HepG2 (cell line): ENCODE measurements around the gene CDC26. TPM values are rescaled to one million over a fixed set of nuclear protein-coding genes. Genes with fewer than 3 reads are reported as not detected.
A peak's percentile ranks its signal among the peaks of the same experiment; 100 is the strongest.

Source experiments
- FOSL2 ChIP-seq: sonication (generic); formaldehyde crosslinking; IDR thresholded peaks from 2 replicates; pipeline ENCODE4 v1.4.0; 2020; ENCODE audit warnings: missing genetic modification reagents
- HNF4G ChIP-seq, 2 experiments: sonication (generic) in 1 of 2; formaldehyde crosslinking in 1 of 2; IDR thresholded peaks; 2 replicates each; pipeline versions ENCODE4 v1.4.0 to v1.6.1; 2011 to 2020; ENCODE audit warnings: borderline replicate concordance in 2 of 2, low read depth in 2 of 2, mild to moderate bottlenecking in 2 of 2, low read length in 1 of 2, missing genetic modification reagents in 1 of 2, moderate library complexity in 1 of 2
- KDM3A ChIP-seq: IDR thresholded peaks from 2 replicates; pipeline ENCODE4 v1.6.1; 2018; ENCODE audit warnings: low read depth, missing compliant biosample characterization
- MAFG ChIP-seq: sonication (generic); formaldehyde crosslinking; IDR thresholded peaks from 2 replicates; pipeline ENCODE4 v1.5.1; 2020; ENCODE audit warnings: mild to moderate bottlenecking, missing genetic modification reagents
- MAZ ChIP-seq, 2 experiments: sonication (generic) in 1 of 2; formaldehyde crosslinking in 1 of 2; IDR thresholded peaks; 2 replicates each; pipeline versions ENCODE4 v1.5.0 to v1.6.1; 2012 to 2020; ENCODE audit warnings: low read depth in 2 of 2, mild to moderate bottlenecking in 2 of 2, borderline replicate concordance in 1 of 2, improper control_type of control experiment in 1 of 2, low read length in 1 of 2, missing genetic modification reagents in 1 of 2, moderate library complexity in 1 of 2
- NCOR1 ChIP-seq: fragments of 200-600 bp; sonication (generic); IDR thresholded peaks from 2 replicates; pipeline ENCODE4 v1.7.0; 2017; ENCODE audit warnings: antibody characterized with exemption, low read length, borderline replicate concordance
- RAD51 ChIP-seq: fragments of 450-650 bp; IDR thresholded peaks from 2 replicates; pipeline ENCODE4 v1.6.1; 2016; ENCODE audit warnings: borderline replicate concordance
- TBP ChIP-seq: sonication (generic); formaldehyde crosslinking; IDR thresholded peaks from 2 replicates; pipeline ENCODE4 v1.5.0; 2020; ENCODE audit warnings: missing genetic modification reagents
- TBX2 ChIP-seq: sonication (generic); formaldehyde crosslinking; IDR thresholded peaks from 2 replicates; pipeline ENCODE4 v1.5.0; 2020; ENCODE audit warnings: missing genetic modification reagents, mild to moderate bottlenecking, borderline replicate concordance
- ZKSCAN1 ChIP-seq: fragments of 150-350 bp; IDR thresholded peaks from 2 replicates; pipeline ENCODE4 v1.6.1; 2014; ENCODE audit warnings: low read length
- ZNF101 ChIP-seq: sonication (generic); formaldehyde crosslinking; IDR thresholded peaks from 2 replicates; pipeline ENCODE4 v1.4.0; 2020; ENCODE audit warnings: mild to moderate bottlenecking, low read depth, missing genetic modification reagents, borderline replicate concordance
- ZNF367 ChIP-seq: sonication (generic); formaldehyde crosslinking; IDR thresholded peaks from 2 replicates; pipeline ENCODE4 v1.4.0; 2020; ENCODE audit warnings: missing genetic modification reagents, borderline replicate concordance
- ZNF383 ChIP-seq: sonication (generic); formaldehyde crosslinking; IDR thresholded peaks from 2 replicates; pipeline ENCODE4 v1.4.0; 2020; ENCODE audit warnings: missing genetic modification reagents, mild to moderate bottlenecking, borderline replicate concordance
- ZNF562 ChIP-seq: sonication (generic); formaldehyde crosslinking; IDR thresholded peaks from 2 replicates; pipeline ENCODE4 v1.8.0; 2022; ENCODE audit warnings: missing genetic modification reagents, borderline replicate concordance
- polyA plus RNA-seq, 8 experiments: library from polyadenylated mRNA; depleted of rRNA in 3 of 8; stranded (reverse) in 7 of 8; unstranded in 1 of 8; fragments of >200 nt; fragmentation: Illumina TruSeq in 4 of 8; extraction: Trizol in 4 of 8; gene quantifications; 2 replicates each; pipeline versions ENCODE4 v1.2.1 to v1.2.3, GENCODE V29; 2011 to 2016; ENCODE audit warnings: low read depth in 4 of 8, missing spikeins in 1 of 8, mixed read lengths in 1 of 8; ENCODE audit not compliant: insufficient read depth in 1 of 8
- total RNA-seq, 5 experiments: library from RNA; depleted of rRNA; stranded (reverse); fragments of >200 nt; fragmentation: Illumina TruSeq; extraction: Trizol; gene quantifications; 2 replicates each; pipeline ENCODE4 v1.2.3, GENCODE V29; 2016; ENCODE audit warnings: low read depth in 1 of 5
- TF ChIP-seq, protein P1 (sequence below): sonication (generic); formaldehyde crosslinking; IDR thresholded peaks from 2 replicates; pipeline ENCODE4 v1.4.0; 2020; ENCODE audit warnings: missing genetic modification reagents, borderline replicate concordance
- TF ChIP-seq, protein P2 (sequence below): sonication (generic); formaldehyde crosslinking; IDR thresholded peaks from 2 replicates; pipeline ENCODE4 v1.5.1; 2020; ENCODE audit warnings: mild to moderate bottlenecking, missing genetic modification reagents, moderate library complexity
- TF ChIP-seq, protein P3 (sequence below): sonication (generic); formaldehyde crosslinking; IDR thresholded peaks from 2 replicates; pipeline ENCODE4 v1.4.0; 2020; ENCODE audit warnings: missing genetic modification reagents, borderline replicate concordance

CDC26 gene
- total and polyA plus RNA-seq, 2 of the 13 experiments (the other 11 are each of a cell fraction or from before 2014, with no cell fraction given) = 26.6 to 57.9 TPM

DNA sequence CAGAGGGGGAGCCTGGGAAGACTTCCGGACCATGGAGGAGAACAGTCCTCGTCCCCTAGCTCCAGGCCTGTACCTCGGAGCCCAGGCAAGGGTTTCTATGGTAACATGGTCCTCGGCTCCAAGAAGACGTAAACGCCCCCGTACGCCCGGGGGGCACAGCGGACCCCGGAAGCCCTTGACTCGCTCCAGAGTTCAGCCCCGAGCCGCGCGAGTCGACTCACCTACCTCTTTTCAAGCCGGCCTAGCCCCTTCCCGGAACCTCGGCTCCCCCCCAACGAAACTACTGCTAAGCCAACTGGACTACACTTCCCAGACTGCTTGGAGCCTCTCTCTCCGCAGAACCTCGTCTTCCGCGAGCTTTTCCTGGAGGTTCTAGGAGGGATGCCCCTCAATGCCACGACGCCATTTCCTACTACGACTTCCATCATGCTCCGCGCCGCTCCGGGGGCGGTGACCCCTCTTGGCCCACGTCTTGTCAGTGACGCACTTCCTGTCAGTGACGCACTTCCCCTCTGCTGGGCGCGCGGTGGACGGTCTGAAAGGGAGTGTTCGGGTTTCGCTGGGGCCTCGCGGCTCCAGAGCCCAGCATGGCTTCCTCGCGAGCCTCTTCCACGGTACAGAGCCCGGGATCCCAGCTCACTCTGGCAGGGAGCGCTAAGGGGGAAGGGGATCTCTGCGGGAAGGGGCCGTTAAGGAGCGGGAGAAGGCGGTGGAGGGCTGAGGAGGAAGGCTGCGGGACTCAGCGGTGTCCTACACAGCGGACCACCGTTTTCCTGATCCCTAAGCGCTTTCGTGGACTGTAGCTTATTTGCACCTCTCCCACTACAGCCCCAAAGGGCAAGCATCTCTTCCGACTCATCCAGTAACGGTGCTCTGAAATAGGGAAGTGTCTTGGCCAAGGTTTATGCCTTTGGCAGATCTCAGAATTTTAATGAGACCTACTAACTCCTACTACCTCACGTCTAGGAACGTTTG, at the start of gene CDC26, which contains the start of gene PRPF4 (continued):
- TF ChIP-seq ZNF383 (CRISPR knock-in tag) (0 out of 2 replicates have a peak, but pooled peaks have one; percentile 42), ZNF562 (CRISPR knock-in tag) (no peak), ZNF367 (CRISPR knock-in tag) (no peak), KDM3A (CRISPR knock-in tag) (peak; percentile 45; the same call in 1 of the 2 replicates), HNF4G (IDR thresholded peaks at IDR 0.05; ENCODE audit: borderline replicate concordance, low read depth, low read length) (no peak), HNF4G (CRISPR knock-in tag; IDR thresholded peaks at IDR 0.05; ENCODE audit: borderline replicate concordance, low read depth) (peak; percentile 81), NCOR1 (no peak; the same call in 1 of the 2 replicates), FOSL2 (CRISPR knock-in tag) (peak; percentile 64), RAD51 (no peak), MAFG (CRISPR knock-in tag) (no peak), TBP (CRISPR knock-in tag) (no peak), ZKSCAN1 (no peak), TBX2 (CRISPR knock-in tag) (peak; percentile 79), MAZ (IDR thresholded peaks at IDR 0.05; ENCODE audit: borderline replicate concordance, low read depth, low read length) (peak; percentile 86), MAZ (CRISPR knock-in tag; IDR thresholded peaks at IDR 0.05; ENCODE audit: low read depth) (peak; percentile 82; the same call in 1 of the 2 replicates), ZNF101 (CRISPR knock-in tag) (peak; percentile 77; the same call in 1 of the 2 replicates)
- TF ChIP-seq, protein P1, sequence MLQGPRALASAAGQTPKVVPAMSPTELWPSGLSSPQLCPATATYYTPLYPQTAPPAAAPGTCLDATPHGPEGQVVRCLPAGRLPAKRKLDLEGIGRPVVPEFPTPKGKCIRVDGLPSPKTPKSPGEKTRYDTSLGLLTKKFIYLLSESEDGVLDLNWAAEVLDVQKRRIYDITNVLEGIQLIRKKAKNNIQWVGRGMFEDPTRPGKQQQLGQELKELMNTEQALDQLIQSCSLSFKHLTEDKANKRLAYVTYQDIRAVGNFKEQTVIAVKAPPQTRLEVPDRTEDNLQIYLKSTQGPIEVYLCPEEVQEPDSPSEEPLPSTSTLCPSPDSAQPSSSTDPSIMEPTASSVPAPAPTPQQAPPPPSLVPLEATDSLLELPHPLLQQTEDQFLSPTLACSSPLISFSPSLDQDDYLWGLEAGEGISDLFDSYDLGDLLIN (CRISPR knock-in tag) = 0 out of 2 replicates have a peak, but pooled peaks have one; percentile 61
- TF ChIP-seq, protein P2, sequence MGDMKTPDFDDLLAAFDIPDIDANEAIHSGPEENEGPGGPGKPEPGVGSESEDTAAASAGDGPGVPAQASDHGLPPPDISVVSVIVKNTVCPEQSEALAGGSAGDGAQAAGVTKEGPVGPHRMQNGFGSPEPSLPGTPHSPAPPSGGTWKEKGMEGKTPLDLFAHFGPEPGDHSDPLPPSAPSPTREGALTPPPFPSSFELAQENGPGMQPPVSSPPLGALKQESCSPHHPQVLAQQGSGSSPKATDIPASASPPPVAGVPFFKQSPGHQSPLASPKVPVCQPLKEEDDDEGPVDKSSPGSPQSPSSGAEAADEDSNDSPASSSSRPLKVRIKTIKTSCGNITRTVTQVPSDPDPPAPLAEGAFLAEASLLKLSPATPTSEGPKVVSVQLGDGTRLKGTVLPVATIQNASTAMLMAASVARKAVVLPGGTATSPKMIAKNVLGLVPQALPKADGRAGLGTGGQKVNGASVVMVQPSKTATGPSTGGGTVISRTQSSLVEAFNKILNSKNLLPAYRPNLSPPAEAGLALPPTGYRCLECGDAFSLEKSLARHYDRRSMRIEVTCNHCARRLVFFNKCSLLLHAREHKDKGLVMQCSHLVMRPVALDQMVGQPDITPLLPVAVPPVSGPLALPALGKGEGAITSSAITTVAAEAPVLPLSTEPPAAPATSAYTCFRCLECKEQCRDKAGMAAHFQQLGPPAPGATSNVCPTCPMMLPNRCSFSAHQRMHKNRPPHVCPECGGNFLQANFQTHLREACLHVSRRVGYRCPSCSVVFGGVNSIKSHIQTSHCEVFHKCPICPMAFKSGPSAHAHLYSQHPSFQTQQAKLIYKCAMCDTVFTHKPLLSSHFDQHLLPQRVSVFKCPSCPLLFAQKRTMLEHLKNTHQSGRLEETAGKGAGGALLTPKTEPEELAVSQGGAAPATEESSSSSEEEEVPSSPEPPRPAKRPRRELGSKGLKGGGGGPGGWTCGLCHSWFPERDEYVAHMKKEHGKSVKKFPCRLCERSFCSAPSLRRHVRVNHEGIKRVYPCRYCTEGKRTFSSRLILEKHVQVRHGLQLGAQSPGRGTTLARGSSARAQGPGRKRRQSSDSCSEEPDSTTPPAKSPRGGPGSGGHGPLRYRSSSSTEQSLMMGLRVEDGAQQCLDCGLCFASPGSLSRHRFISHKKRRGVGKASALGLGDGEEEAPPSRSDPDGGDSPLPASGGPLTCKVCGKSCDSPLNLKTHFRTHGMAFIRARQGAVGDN = peak; percentile 93
- TF ChIP-seq, protein P3, sequence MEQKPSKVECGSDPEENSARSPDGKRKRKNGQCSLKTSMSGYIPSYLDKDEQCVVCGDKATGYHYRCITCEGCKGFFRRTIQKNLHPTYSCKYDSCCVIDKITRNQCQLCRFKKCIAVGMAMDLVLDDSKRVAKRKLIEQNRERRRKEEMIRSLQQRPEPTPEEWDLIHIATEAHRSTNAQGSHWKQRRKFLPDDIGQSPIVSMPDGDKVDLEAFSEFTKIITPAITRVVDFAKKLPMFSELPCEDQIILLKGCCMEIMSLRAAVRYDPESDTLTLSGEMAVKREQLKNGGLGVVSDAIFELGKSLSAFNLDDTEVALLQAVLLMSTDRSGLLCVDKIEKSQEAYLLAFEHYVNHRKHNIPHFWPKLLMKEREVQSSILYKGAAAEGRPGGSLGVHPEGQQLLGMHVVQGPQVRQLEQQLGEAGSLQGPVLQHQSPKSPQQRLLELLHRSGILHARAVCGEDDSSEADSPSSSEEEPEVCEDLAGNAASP = peak; percentile 17; the same call in 1 of the 2 replicates
